Activated CD4-positive, alpha-beta T cell treated with anti-CD3 and anti-CD28 coated beads, Interleukin-2, amount 10 ng/mL, durations not matched to agents 24 days and 14 days (primary cell): ENCODE results near the gene PKMYT1. TPM values are rescaled to one million over a fixed set of nuclear protein-coding genes. Genes with fewer than 3 reads are reported as not detected.
"Not testable (repeated sequence)": the region's sequence is repeated elsewhere in the genome, so short reads cannot be mapped to it uniquely, and the experiment has no call there.

Experiments
- DNase-seq: peaks from one replicate; pipeline ENCODE4 v3.0.0; 2022
- H3K27ac Mint-ChIP-seq: one replicate; pipeline ENCODE4 v1.8.0; 2022; ENCODE audit warnings: mild to moderate bottlenecking, mixed read lengths
- H3K27me3 Mint-ChIP-seq: one replicate; pipeline ENCODE4 v1.8.0; 2022; ENCODE audit warnings: mixed read lengths
- H3K36me3 Mint-ChIP-seq: one replicate; pipeline ENCODE4 v1.8.0; 2022; ENCODE audit warnings: low read depth, mild to moderate bottlenecking, mixed read lengths
- H3K4me1 Mint-ChIP-seq: one replicate; pipeline ENCODE4 v1.8.0; 2021; ENCODE audit warnings: mixed read lengths
- H3K4me3 Mint-ChIP-seq: one replicate; pipeline ENCODE4 v1.8.0; 2022; ENCODE audit warnings: mild to moderate bottlenecking, moderate library complexity, mixed read lengths
- H3K9me3 Mint-ChIP-seq: one replicate; pipeline ENCODE4 v1.8.0; 2021; ENCODE audit warnings: mixed read lengths
- intact Hi-C: fragments of 100-400 bp; cut with micrococcal nuclease; formaldehyde crosslinking; loops from one replicate; pipeline ENCODE4 v1.15.1; 2023
- total RNA-seq: library from RNA; stranded (reverse); gene quantifications from 2 replicates; pipeline ENCODE4 v1.2.3, GENCODE V29; 2022

The PKMYT1 gene
- total RNA-seq, 1 donor from 2014 or later = 152 TPM

- no peak overlapping the region for H3K4me3 Mint-ChIP-seq
- DNase-seq = no peak
- H3K27ac Mint-ChIP-seq = no peak overlapping the region
- H3K36me3 Mint-ChIP-seq = peaks cover 2% of the 10 kb centered on the region
- H3K9me3 Mint-ChIP-seq = no peaks in the 10 kb centered on the region
- H3K27me3 Mint-ChIP-seq = no peaks in the 10 kb centered on the region
- intact Hi-C loops = no loop called here
- no peaks in the 10 kb centered on the region for H3K4me1 Mint-ChIP-seq
These were observed 31.2 kb downstream of the PKMYT1 start for GRCh38 chr16:2948807-2949704.

- H3K9me3 Mint-ChIP-seq = no peaks in the 10 kb centered on the region
- H3K4me1 Mint-ChIP-seq = no peaks in the 10 kb centered on the region
- H3K27me3 Mint-ChIP-seq = no peaks in the 10 kb centered on the region
- intact Hi-C loops = no loop called here
- peaks cover 11% of the 10 kb centered on the region for H3K36me3 Mint-ChIP-seq
- H3K27ac Mint-ChIP-seq = no peak overlapping the region
- DNase-seq = no peak
- H3K4me3 Mint-ChIP-seq = no peak overlapping the region
These were observed 33.6 kb downstream of the PKMYT1 start for GRCh38 chr16:2946649-2947048.

GRCh38 chr16:2943716-2944115 is 36.5 kb downstream of the PKMYT1 start:
- DNase-seq, H3K27ac Mint-ChIP-seq, intact Hi-C loops, H3K9me3 Mint-ChIP-seq, H3K4me3 Mint-ChIP-seq, H3K27me3 Mint-ChIP-seq, H3K4me1 Mint-ChIP-seq: not testable (repeated sequence)
- H3K36me3 Mint-ChIP-seq = peaks cover 24% of the 10 kb centered on the region

- Mint-ChIP-seq H3K27ac (no peak overlapping the region), H3K27me3 (no peaks in the 10 kb centered on the region), H3K4me3 (no peak overlapping the region), H3K36me3 (peaks cover 24% of the 10 kb centered on the region), H3K4me1 (no peaks in the 10 kb centered on the region), H3K9me3 (no peaks in the 10 kb centered on the region)
- intact Hi-C loops = no loop called here
- DNase-seq = no peak
These were observed 38.2 kb downstream of the PKMYT1 start for GRCh38 chr16:2942045-2942444.

GRCh38 chr16:2939968-2940367 is 40.3 kb downstream of the PKMYT1 start:
- no peak overlapping the region for H3K27ac Mint-ChIP-seq
- H3K27me3 Mint-ChIP-seq = no peaks in the 10 kb centered on the region
- peaks cover 27% of the 10 kb centered on the region for H3K36me3 Mint-ChIP-seq
- no peaks in the 10 kb centered on the region for H3K4me1 Mint-ChIP-seq
- H3K9me3 Mint-ChIP-seq = no peaks in the 10 kb centered on the region
- intact Hi-C loops = no loop called here
- no peak for DNase-seq
- no peak overlapping the region for H3K4me3 Mint-ChIP-seq

- H3K27me3 Mint-ChIP-seq = no peaks in the 10 kb centered on the region
- no peak overlapping the region for H3K4me3 Mint-ChIP-seq
- H3K9me3 Mint-ChIP-seq = no peaks in the 10 kb centered on the region
- no peak for DNase-seq
- peaks cover 4% of the 10 kb centered on the region for H3K4me1 Mint-ChIP-seq
- peaks cover 32% of the 10 kb centered on the region for H3K36me3 Mint-ChIP-seq
- intact Hi-C loops = no loop called here
- no peak overlapping the region for H3K27ac Mint-ChIP-seq
These were observed 42.0 kb downstream of the PKMYT1 start for GRCh38 chr16:2938206-2938605.

GRCh38 chr16:2937170-2937569 is 43.1 kb downstream of the PKMYT1 start:
- DNase-seq = no peak
- H3K36me3 Mint-ChIP-seq = peaks cover 32% of the 10 kb centered on the region
- H3K4me3 Mint-ChIP-seq = no peak overlapping the region
- H3K4me1 Mint-ChIP-seq = peaks cover 4% of the 10 kb centered on the region
- H3K27me3 Mint-ChIP-seq = no peaks in the 10 kb centered on the region
- intact Hi-C loops = no loop called here
- H3K27ac Mint-ChIP-seq = no peak overlapping the region
- no peaks in the 10 kb centered on the region for H3K9me3 Mint-ChIP-seq

GRCh38 chr16:2936436-2937011 is 43.7 kb downstream of the PKMYT1 start:
- H3K27me3 Mint-ChIP-seq = no peaks in the 10 kb centered on the region
- no peak for DNase-seq
- H3K4me1 Mint-ChIP-seq = peaks cover 4% of the 10 kb centered on the region
- H3K36me3 Mint-ChIP-seq = peaks cover 29% of the 10 kb centered on the region
- no peaks in the 10 kb centered on the region for H3K9me3 Mint-ChIP-seq
- H3K4me3 Mint-ChIP-seq = no peak overlapping the region
- intact Hi-C loops = no loop called here
- no peak overlapping the region for H3K27ac Mint-ChIP-seq

- Mint-ChIP-seq H3K9me3 (no peaks in the 10 kb centered on the region), H3K27me3 (no peaks in the 10 kb centered on the region), H3K4me3 (no peak overlapping the region), H3K4me1 (peaks cover 4% of the 10 kb centered on the region), H3K36me3 (peaks cover 18% of the 10 kb centered on the region), H3K27ac (no peak overlapping the region)
- intact Hi-C loops = no loop called here
- no peak for DNase-seq
These were observed 45.8 kb downstream of the PKMYT1 start for GRCh38 chr16:2934450-2934849.

- Mint-ChIP-seq H3K27me3 (no peaks in the 10 kb centered on the region), H3K36me3 (peaks cover 14% of the 10 kb centered on the region), H3K4me1 (peaks cover 4% of the 10 kb centered on the region), H3K27ac (no peak overlapping the region), H3K9me3 (no peaks in the 10 kb centered on the region), H3K4me3 (no peak overlapping the region)
- DNase-seq = no peak
- intact Hi-C loops = no loop called here
These were observed 46.5 kb downstream of the PKMYT1 start for GRCh38 chr16:2933701-2934100.

GRCh38 chr16:2933136-2933535 is 47.1 kb downstream of the PKMYT1 start:
- H3K9me3 Mint-ChIP-seq = no peaks in the 10 kb centered on the region
- peaks cover 14% of the 10 kb centered on the region for H3K36me3 Mint-ChIP-seq
- H3K27me3 Mint-ChIP-seq = no peaks in the 10 kb centered on the region
- no peak overlapping the region for H3K27ac Mint-ChIP-seq
- intact Hi-C loops = no loop called here
- no peak overlapping the region for H3K4me3 Mint-ChIP-seq
- H3K4me1 Mint-ChIP-seq = peaks cover 4% of the 10 kb centered on the region
- DNase-seq = no peak

GRCh38 chr16:2931231-2931914 is 48.9 kb downstream of the PKMYT1 start:
- H3K27me3 Mint-ChIP-seq, DNase-seq, H3K27ac Mint-ChIP-seq, H3K4me3 Mint-ChIP-seq, H3K9me3 Mint-ChIP-seq, intact Hi-C loops: not testable (repeated sequence)
- Mint-ChIP-seq H3K4me1 (peaks cover 19% of the 10 kb centered on the region), H3K36me3 (peaks cover 14% of the 10 kb centered on the region)

- H3K4me1 Mint-ChIP-seq = peaks cover 20% of the 10 kb centered on the region
- intact Hi-C loops = no loop called here
- no peaks in the 10 kb centered on the region for H3K27me3 Mint-ChIP-seq
- H3K36me3 Mint-ChIP-seq = peaks cover 10% of the 10 kb centered on the region
- H3K27ac Mint-ChIP-seq = no peak overlapping the region
- DNase-seq = no peak
- no peak overlapping the region for H3K4me3 Mint-ChIP-seq
- H3K9me3 Mint-ChIP-seq = no peaks in the 10 kb centered on the region
These were observed 50.0 kb downstream of the PKMYT1 start for GRCh38 chr16:2930236-2930635.

GRCh38 chr16:2929693-2930092 is 50.6 kb downstream of the PKMYT1 start:
- intact Hi-C loops = no loop called here
- DNase-seq = no peak
- Mint-ChIP-seq H3K9me3 (no peaks in the 10 kb centered on the region), H3K27me3 (no peaks in the 10 kb centered on the region), H3K27ac (no peak overlapping the region), H3K4me3 (no peak overlapping the region), H3K36me3 (peaks cover 10% of the 10 kb centered on the region), H3K4me1 (peaks cover 19% of the 10 kb centered on the region)
